Activated CD4-positive, alpha-beta memory T cell treated with anti-CD3 and anti-CD28 coated beads for 36 hours (primary cell): ENCODE data around the gene MAP3K3. TPM values are rescaled to one million over a fixed set of nuclear protein-coding genes. Genes with fewer than 3 reads are reported as not detected.

Source experiments
- CTCF ChIA-PET: fragments of 350-600 bp; sonication (Branson Sonifier 250); formaldehyde crosslinking; loops from one replicate; lab custom pipeline; 2021; ENCODE audit warnings: antibody characterized with exemption, inconsistent platforms; lab: Charles Lee
- POLR2A ChIA-PET: fragments of 350-600 bp; sonication (Branson Sonifier 250); formaldehyde crosslinking; loops from one replicate; lab custom pipeline; 2021; ENCODE audit warnings: antibody characterized with exemption; lab: Charles Lee
- DNase-seq: peaks from one replicate; pipeline ENCODE4 v3.0.0-alpha.2; 2020
- H3K27ac Mint-ChIP-seq: one replicate; pipeline ENCODE4 v1.8.0; 2021; ENCODE audit warnings: mixed read lengths
- H3K27me3 Mint-ChIP-seq: one replicate; pipeline ENCODE4 v1.8.0; 2021; ENCODE audit warnings: mixed read lengths
- H3K36me3 Mint-ChIP-seq: one replicate; pipeline ENCODE4 v1.8.0; 2021; ENCODE audit warnings: mixed read lengths
- H3K4me1 Mint-ChIP-seq: one replicate; pipeline ENCODE4 v1.8.0; 2021; ENCODE audit warnings: low read depth, mixed read lengths
- H3K4me3 Mint-ChIP-seq: one replicate; pipeline ENCODE4 v1.8.0; 2021; ENCODE audit warnings: mild to moderate bottlenecking, mixed read lengths
- H3K9me3 Mint-ChIP-seq: one replicate; pipeline ENCODE4 v1.8.0; 2021; ENCODE audit warnings: mixed read lengths
- intact Hi-C: fragments of 100-400 bp; cut with micrococcal nuclease; formaldehyde crosslinking; loops from one replicate; pipeline ENCODE4 v1.15.1; 2023
- total RNA-seq, 2 experiments: library from RNA; stranded (reverse); gene quantifications; one replicate each; pipeline ENCODE4 v1.2.3, GENCODE V29; 2021

The MAP3K3 gene
- total RNA-seq, 2 experiments from 2014 or later = 32.8 to 34.0 TPM

DNA sequence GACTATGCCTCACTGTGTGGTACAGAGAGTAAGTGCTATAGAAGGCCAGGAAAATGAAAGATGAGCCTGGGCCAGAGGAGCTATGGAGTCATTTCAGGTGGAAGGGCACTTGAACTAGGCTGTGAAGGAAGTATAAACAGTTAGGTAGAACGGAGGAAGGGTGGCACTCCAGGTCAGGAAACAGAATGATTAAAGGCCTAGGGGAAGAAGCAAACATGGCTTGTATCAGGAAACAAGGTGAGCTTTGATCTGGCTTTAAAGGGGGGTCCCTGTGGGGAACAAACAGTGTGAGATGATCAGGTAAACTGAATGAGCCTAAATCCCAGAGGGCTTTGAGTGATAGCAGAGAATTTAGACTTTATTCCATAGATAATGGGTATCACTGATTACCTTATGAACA is 16.9 kb downstream of the MAP3K3 start:
- Mint-ChIP-seq H3K9me3 (no peaks in the 10 kb centered on the region), H3K27me3 (no peaks in the 10 kb centered on the region), H3K27ac (peak overlapping the region; percentile 7), H3K36me3 (peaks cover 12% of the 10 kb centered on the region), H3K4me1 (peaks cover 13% of the 10 kb centered on the region), H3K4me3 (no peak overlapping the region)
- intact Hi-C loops = no loop called here
- ChIA-PET POLR2A (interaction anchor here (0.6 to 0.9 kb wide), 2 partner anchors 8 to 14 kb away, joined by 3 to 4 read pairs; no protein-coding TSS in a partner anchor), CTCF (interaction anchor here (0.6 to 1.1 kb wide), 2 partner anchors 12 to 57 kb away, joined by 3 read pairs; no protein-coding TSS in a partner anchor)
- no peak for DNase-seq

DNA sequence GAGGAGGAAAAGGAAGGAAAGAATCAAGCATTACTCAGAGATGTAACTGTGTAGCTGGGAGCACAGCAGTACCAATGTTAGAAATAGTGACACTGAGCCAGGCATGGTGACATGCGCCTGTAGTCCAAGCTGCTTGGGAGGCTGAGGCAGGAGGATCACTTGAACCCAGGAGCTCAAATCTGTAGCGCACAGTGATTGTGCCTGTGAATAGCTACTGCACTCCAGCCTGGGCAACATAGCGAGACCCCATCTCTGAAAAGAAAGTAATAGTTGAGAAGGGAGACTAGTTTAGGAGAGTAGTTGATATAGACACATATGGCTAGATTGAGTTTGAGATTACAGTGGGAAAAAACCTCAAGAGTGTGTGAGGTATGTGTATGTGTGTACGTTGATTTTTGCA is 17.8 kb downstream of the MAP3K3 start:
- H3K9me3 Mint-ChIP-seq = no peaks in the 10 kb centered on the region
- CTCF ChIA-PET = no interaction called here
- intact Hi-C loops = no loop called here
- no peaks in the 10 kb centered on the region for H3K27me3 Mint-ChIP-seq
- no peak overlapping the region for H3K27ac Mint-ChIP-seq
- peaks cover 9% of the 10 kb centered on the region for H3K4me1 Mint-ChIP-seq
- POLR2A ChIA-PET = no interaction called here
- no peak for DNase-seq
- H3K4me3 Mint-ChIP-seq = no peak overlapping the region
- peaks cover 11% of the 10 kb centered on the region for H3K36me3 Mint-ChIP-seq

DNA sequence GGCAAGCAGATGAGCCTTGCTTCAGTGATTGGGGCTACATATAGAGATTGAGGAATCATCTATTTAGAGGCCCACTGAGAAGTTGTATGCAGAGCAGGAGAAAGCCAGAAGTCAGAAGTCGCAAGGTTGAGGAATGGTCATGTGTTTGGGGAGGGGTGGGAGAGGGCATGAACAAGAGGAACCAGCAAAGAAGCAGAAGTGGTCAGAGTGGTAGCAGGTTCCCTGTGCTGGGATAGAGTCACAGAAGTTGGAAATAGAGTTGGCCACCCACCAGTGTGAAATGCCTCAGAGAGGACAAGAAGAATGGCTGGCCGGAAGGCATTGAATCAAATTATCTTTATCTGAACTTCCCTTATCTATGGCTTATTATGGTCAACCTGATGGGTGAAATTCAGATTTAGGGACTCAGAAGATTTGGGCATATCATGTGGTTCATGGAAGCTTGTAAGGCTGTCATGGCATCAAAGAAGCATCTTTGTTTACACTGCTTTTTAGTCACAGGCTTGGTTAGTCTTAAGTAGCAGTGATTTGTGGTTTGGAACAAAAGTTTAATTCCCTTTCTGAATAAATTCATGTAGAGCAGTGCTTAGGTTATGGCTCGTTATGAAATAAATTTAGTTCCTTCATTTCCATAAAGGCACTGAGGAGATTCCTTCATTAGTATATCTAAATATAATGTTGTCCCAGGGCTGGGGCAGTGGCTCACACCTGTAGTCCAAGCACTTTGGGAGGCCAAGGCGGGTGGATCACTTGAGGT is 19.7 kb downstream of the MAP3K3 start:
- no peak overlapping the region for H3K27ac Mint-ChIP-seq
- peaks cover 10% of the 10 kb centered on the region for H3K36me3 Mint-ChIP-seq
- POLR2A ChIA-PET = no interaction called here
- no peaks in the 10 kb centered on the region for H3K9me3 Mint-ChIP-seq
- H3K27me3 Mint-ChIP-seq = no peaks in the 10 kb centered on the region
- intact Hi-C loops = no loop called here
- peaks cover 23% of the 10 kb centered on the region for H3K4me1 Mint-ChIP-seq
- no peak for DNase-seq
- H3K4me3 Mint-ChIP-seq = no peak overlapping the region
- CTCF ChIA-PET = no interaction called here

DNA sequence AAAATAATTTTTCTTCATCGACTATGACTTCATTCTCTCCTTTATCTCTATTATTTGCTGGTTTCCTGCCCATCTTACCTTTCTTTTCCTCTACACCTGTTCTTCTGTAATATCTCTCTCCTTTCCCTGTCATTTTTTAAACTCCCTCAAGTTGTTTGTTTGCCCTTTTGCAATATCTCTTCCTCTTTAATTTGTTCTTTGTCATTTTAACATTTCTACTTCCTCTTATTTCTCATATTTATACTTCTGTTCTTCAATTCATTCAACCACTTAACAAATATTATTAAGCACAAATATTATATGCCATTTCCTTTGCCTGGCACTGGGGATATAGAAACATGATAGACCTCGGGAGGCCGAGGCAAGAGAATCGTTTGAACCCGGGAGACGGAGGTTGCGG is 22.6 kb downstream of the MAP3K3 start:
- DNase-seq = no peak
- H3K4me1 Mint-ChIP-seq = peaks cover 17% of the 10 kb centered on the region
- no peaks in the 10 kb centered on the region for H3K27me3 Mint-ChIP-seq
- H3K9me3 Mint-ChIP-seq = no peaks in the 10 kb centered on the region
- POLR2A ChIA-PET = no interaction called here
- no peak overlapping the region for H3K27ac Mint-ChIP-seq
- no peak overlapping the region for H3K4me3 Mint-ChIP-seq
- CTCF ChIA-PET = interaction anchor here (0.9 kb wide), 1 partner anchor 33 kb away, joined by 3 read pairs; no protein-coding TSS in a partner anchor
- intact Hi-C loops = no loop called here
- H3K36me3 Mint-ChIP-seq = peaks cover 23% of the 10 kb centered on the region

DNA sequence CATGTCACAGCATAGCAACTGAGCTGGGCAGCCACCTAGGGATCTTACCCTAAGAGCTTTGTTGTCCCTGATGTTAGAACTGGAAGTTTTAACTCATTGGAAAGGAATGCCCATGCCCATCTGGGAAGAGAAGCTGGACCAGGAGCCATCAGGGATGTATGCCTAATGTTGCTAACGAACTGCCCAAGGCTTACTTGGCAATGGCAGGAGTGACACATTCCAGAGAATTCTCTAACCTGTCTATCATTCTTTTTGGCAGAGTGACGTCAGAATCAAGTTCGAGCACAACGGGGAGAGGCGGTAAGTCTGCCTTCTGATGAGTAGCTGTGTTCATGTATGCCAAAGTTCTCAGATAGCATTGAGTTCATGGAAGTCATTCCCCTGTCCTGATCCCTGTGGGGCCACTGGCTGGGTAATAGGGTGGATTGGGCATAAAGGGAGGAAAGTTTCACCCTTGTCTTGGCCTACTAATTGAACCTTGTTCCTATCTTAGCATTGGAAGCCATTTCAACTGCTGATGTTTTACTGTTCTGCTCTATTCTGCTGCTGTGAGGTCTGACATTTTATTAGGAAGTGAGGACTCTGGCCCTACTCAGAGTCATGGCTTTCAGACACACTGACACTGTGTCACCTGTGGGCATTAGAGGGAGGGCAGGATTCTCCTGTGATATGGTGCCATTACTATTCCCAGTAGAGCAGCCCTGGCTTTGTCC is 23.7 kb downstream of the MAP3K3 start:
- peaks cover 20% of the 10 kb centered on the region for H3K36me3 Mint-ChIP-seq

DNA sequence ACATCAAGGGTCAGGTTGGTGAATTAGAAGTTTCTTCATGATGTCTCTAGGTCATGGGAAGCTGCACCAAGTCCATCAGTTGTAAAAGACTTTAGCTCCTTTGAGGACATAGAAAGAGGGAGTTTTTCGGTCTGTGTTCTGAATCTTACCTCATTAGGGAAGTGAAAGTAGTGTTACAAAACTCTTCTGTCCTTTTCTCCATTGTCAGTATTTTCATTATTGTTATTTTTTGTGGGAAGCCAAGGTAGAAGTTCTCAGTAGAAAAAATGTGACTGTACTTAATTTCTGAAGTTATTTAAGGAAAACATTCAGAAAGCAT is 24.2 kb downstream of the MAP3K3 start:
- no peak overlapping the region for H3K4me3 Mint-ChIP-seq
- H3K27ac Mint-ChIP-seq = peak overlapping the region; percentile 24
- ChIA-PET POLR2A (interaction anchor here (0.9 kb wide), 1 partner anchor 8 kb away, joined by 4 read pairs; no protein-coding TSS in a partner anchor), CTCF (interaction anchor here (1.0 kb wide), 3 partner anchors 22 to 167 kb away, joined by 3 read pairs; no protein-coding TSS in a partner anchor)
- intact Hi-C loops = no loop called here
- peaks cover 20% of the 10 kb centered on the region for H3K36me3 Mint-ChIP-seq
- no peak for DNase-seq
- H3K9me3 Mint-ChIP-seq = no peaks in the 10 kb centered on the region
- H3K27me3 Mint-ChIP-seq = no peaks in the 10 kb centered on the region
- peaks cover 18% of the 10 kb centered on the region for H3K4me1 Mint-ChIP-seq

More for the DNA sequence above, 23.7 kb downstream of the MAP3K3 start:
- intact Hi-C loops = no loop called here
- no peaks in the 10 kb centered on the region for H3K27me3 Mint-ChIP-seq
- POLR2A ChIA-PET = interaction anchor here (0.5 to 0.9 kb wide), 2 partner anchors 7 to 254 kb away, joined by 3 to 4 read pairs; no protein-coding TSS in a partner anchor
- CTCF ChIA-PET = interaction anchor here (0.5 to 1.0 kb wide), 4 partner anchors 14 to 840 kb away, joined by 3 read pairs; no protein-coding TSS in a partner anchor
- no peak overlapping the region for H3K4me3 Mint-ChIP-seq
- H3K9me3 Mint-ChIP-seq = no peaks in the 10 kb centered on the region
- no peak for DNase-seq
- H3K27ac Mint-ChIP-seq = peak overlapping the region; percentile 24
- H3K4me1 Mint-ChIP-seq = peaks cover 18% of the 10 kb centered on the region

DNA sequence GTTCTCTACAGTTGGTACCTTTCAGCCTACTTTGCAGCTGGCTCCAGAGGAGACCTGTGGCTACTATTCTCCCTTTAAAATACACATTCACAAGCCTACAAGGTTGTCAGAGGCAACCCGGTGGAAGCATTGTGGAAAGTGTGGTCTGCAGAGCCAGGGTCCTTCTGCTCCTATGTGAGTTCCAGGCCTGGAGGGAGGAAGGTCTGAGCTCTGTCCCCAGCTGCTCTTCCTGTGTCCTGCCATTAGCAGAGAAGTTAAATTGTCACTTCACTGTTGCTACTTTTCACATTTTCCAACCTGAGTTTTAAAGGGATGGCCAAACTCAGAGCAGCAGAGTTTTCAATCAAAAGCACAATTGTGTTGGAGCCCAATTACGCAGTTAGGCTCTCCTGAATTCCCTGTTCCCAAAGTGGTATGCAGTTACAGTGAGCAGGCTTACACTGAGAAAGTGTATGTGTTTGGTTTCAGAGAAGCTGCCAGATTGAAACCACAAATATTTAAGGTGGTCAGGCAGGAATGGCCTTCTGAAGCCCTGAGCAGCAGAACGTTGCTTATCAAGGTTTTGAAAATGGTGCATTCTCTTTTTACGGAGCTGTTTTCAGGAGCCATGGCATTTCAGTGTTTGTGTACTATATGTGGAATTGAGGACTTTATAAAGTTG is 25.0 kb downstream of the MAP3K3 start:
- Mint-ChIP-seq H3K27ac (no peak overlapping the region), H3K9me3 (no peaks in the 10 kb centered on the region), H3K27me3 (no peaks in the 10 kb centered on the region), H3K4me1 (peaks cover 18% of the 10 kb centered on the region), H3K36me3 (peaks cover 20% of the 10 kb centered on the region), H3K4me3 (no peak overlapping the region)
- POLR2A ChIA-PET = interaction anchor here (0.9 kb wide), 1 partner anchor 9 kb away, joined by 4 read pairs; no protein-coding TSS in a partner anchor
- CTCF ChIA-PET = interaction anchor here (1.0 kb wide), 2 partner anchors 22 to 167 kb away, joined by 3 read pairs; no protein-coding TSS in a partner anchor
- intact Hi-C loops = no loop called here
- DNase-seq = no peak

DNA sequence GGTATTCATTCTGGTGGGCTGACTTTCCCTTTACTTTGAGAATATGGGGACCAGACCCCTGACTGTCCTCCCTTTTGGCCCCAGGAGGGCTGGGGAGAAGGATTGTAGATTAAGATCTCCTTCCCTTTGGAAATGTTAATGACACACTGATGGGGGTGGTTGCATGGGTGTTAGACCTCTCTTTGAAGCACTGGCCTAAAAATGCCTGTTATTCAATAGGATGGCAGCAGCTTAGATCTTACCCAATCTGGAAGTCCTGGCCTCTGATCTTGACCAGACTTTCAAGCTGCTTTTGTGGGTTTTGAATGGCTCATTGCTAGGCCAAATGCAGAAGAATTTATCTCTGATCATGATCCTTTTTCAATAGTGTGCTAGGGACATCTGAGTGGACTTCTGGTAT is 25.7 kb downstream of the MAP3K3 start:
- no peak for DNase-seq
- H3K9me3 Mint-ChIP-seq = no peaks in the 10 kb centered on the region
- POLR2A ChIA-PET = no interaction called here
- intact Hi-C loops = no loop called here
- H3K27me3 Mint-ChIP-seq = no peaks in the 10 kb centered on the region
- CTCF ChIA-PET = no interaction called here
- H3K4me1 Mint-ChIP-seq = peaks cover 18% of the 10 kb centered on the region
- peaks cover 21% of the 10 kb centered on the region for H3K36me3 Mint-ChIP-seq
- no peak overlapping the region for H3K27ac Mint-ChIP-seq
- H3K4me3 Mint-ChIP-seq = no peak overlapping the region

DNA sequence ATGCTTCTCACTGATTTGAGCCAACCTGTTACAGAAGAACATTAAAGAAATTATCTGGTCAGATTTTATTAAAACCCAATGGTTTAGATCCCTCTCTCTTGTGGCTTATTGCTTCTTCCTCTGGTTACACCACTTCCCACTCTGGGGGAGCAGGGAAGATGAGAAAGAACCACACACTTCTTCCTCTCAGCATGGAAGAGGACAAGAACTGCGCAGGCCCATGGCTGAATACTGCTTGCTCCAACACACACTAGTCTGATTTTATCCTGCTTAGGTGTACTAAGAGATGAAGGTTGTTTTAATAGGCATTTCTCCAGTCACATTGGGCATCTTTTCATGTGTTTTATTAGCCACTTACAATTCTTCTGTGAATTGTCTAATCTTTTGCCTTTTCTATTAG is 27.6 kb downstream of the MAP3K3 start:
- Mint-ChIP-seq H3K9me3 (no peaks in the 10 kb centered on the region), H3K4me1 (peaks cover 18% of the 10 kb centered on the region), H3K4me3 (no peak overlapping the region), H3K27me3 (no peaks in the 10 kb centered on the region), H3K36me3 (peaks cover 22% of the 10 kb centered on the region), H3K27ac (no peak overlapping the region)
- CTCF ChIA-PET = no interaction called here
- intact Hi-C loops = no loop called here
- DNase-seq = no peak
- POLR2A ChIA-PET = no interaction called here

DNA sequence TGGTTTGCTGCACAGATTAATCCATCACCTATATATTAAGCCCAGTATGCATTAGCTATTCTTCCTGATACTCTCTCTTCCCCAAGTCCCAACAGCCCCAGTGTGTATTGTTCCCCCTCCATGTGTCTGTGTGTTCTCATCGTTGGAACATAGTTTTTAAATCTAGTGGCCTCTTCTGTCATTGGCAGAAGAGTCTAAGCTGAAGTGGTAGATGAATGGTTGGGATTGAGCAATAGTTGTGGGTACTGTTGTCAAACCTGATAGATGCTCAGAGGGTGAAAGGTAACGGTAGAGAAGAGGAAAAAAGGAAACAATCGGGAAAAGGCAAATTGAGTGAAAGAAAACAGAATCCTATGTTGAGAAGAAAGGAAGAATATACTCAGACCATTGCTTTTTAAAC is 29.9 kb downstream of the MAP3K3 start:
- no peak overlapping the region for H3K4me3 Mint-ChIP-seq
- CTCF ChIA-PET = interaction anchor here (1.5 kb wide), 1 partner anchor 227 kb away, joined by 5 read pairs; no protein-coding TSS in a partner anchor
- POLR2A ChIA-PET = no interaction called here

DNA sequence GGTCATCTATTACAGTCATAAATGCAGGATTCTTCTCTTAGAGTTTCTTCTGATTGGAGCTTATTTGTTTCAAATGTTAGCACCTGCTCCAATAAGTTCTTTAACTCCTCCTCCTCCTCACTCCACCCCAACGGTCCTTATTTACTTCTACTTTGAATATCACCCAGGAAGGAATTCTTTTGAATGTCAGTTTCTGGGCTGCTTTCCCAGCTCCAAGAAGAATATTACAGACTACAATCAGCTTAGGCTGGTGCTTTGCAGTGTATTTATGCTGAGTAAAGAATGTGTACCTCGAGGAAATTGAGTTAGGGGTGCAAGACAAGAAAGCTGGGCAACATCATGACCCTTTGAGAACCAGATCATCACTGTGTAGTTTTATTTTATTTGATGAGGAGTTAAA is 30.8 kb downstream of the MAP3K3 start:
- H3K4me3 Mint-ChIP-seq = no peak overlapping the region
- ChIA-PET CTCF (interaction anchor here (1.0 to 1.5 kb wide), 2 partner anchors 228 to 246 kb away, joined by 3 to 5 read pairs; no protein-coding TSS in a partner anchor), POLR2A (no interaction called here)
- intact Hi-C loops = no loop called here
- peaks cover 15% of the 10 kb centered on the region for H3K36me3 Mint-ChIP-seq
- no peak for DNase-seq
- no peaks in the 10 kb centered on the region for H3K27me3 Mint-ChIP-seq
- H3K4me1 Mint-ChIP-seq = peaks cover 4% of the 10 kb centered on the region
- no peak overlapping the region for H3K27ac Mint-ChIP-seq
- no peaks in the 10 kb centered on the region for H3K9me3 Mint-ChIP-seq

More for the DNA sequence above, 29.9 kb downstream of the MAP3K3 start:
- no peak for DNase-seq
- H3K9me3 Mint-ChIP-seq = no peaks in the 10 kb centered on the region
- peaks cover 18% of the 10 kb centered on the region for H3K36me3 Mint-ChIP-seq
- no peaks in the 10 kb centered on the region for H3K27me3 Mint-ChIP-seq
- intact Hi-C loops = no loop called here
- no peak overlapping the region for H3K27ac Mint-ChIP-seq
- peaks cover 4% of the 10 kb centered on the region for H3K4me1 Mint-ChIP-seq

DNA sequence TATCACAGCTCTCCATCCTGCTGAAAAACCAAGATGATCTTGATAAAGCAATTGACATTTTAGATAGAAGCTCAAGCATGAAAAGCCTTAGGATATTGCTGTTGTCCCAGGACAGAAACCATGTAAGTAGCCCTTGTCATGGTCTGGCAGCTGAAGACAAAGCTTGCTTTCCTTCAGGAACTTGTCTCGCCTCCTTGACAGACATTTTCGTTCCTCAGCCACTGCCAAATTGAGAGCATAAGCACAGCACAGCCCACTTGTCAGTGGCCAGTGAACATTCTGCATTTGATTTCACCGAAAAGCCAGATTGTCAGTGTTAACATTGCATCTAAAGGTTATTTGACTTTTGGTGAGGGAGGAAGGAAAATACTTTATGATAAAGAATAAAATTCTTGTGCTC is 35.6 kb downstream of the MAP3K3 start:
- peaks cover 19% of the 10 kb centered on the region for H3K36me3 Mint-ChIP-seq
- H3K4me1 Mint-ChIP-seq = no peaks in the 10 kb centered on the region
- intact Hi-C loops = no loop called here
- ChIA-PET CTCF (no interaction called here), POLR2A (no interaction called here)
- no peak for DNase-seq
- H3K4me3 Mint-ChIP-seq = no peak overlapping the region
- no peak overlapping the region for H3K27ac Mint-ChIP-seq
- no peaks in the 10 kb centered on the region for H3K9me3 Mint-ChIP-seq
- no peaks in the 10 kb centered on the region for H3K27me3 Mint-ChIP-seq
